BJ (cell line): ENCODE results near the gene SPZ1. TPM values are rescaled to one million over a fixed set of nuclear protein-coding genes. Genes with fewer than 3 reads are reported as not detected.
A peak's percentile ranks its signal among the peaks of the same experiment; 100 is the strongest.
"Not testable (repeated sequence)": the region's sequence is repeated elsewhere in the genome, so short reads cannot be mapped to it uniquely, and the experiment has no call there.

Experiments used
- CTCF ChIA-PET: fragments of 350-600 bp; formaldehyde crosslinking; extraction: SDS; loops from one replicate; lab custom pipeline; 2021; ENCODE audit warnings: antibody characterized with exemption, inconsistent platforms; lab: Yijun Ruan, JAX
- POLR2A ChIA-PET: fragments of 300-600 bp; sonication (Branson Sonifier 250); formaldehyde crosslinking; extraction: SDS; loops from one replicate; lab custom pipeline; 2021; ENCODE audit warnings: antibody characterized with exemption; lab: Charles Lee
- DNase-seq: peaks from one replicate; pipeline ENCODE4 v3.0.0-alpha.2; 2011; ENCODE audit warnings: low read depth
- H3K27me3 ChIP-seq: 2 replicates; pipeline ENCODE4 v1.6.0; 2011; ENCODE audit warnings: low read length; ENCODE audit not compliant: control insufficient read depth, insufficient read depth
- H3K36me3 ChIP-seq: 2 replicates; pipeline ENCODE4 v1.5.1; 2011; ENCODE audit warnings: low read length; ENCODE audit not compliant: control insufficient read depth, insufficient read depth
- H3K4me3 ChIP-seq: 2 replicates; pipeline ENCODE4 v1.5.1; 2011; ENCODE audit warnings: low read depth, mild to moderate bottlenecking, control low read depth, low read length
- polyA plus RNA-seq: library from polyadenylated mRNA; depleted of rRNA; stranded (reverse); fragments of >200 nt; gene quantifications from 2 replicates; pipeline ENCODE4 v1.2.3, GENCODE V29; 2011
- TF ChIP-seq, protein P1 (sequence below): IDR thresholded peaks from 2 replicates; pipeline ENCODE4 v1.5.1; 2011; ENCODE audit warnings: low read depth, mild to moderate bottlenecking, control low read depth, inconsistent platforms, low read length, moderate library complexity; ENCODE audit not compliant: insufficient read depth

The SPZ1 gene
- polyA plus RNA-seq, 1 experiment, result not detected

GRCh38 chr5:80343067-80343466, 23.3 kb downstream of the SPZ1 start:
- Histone ChIP-seq H3K36me3 (no peaks in the 10 kb centered on the region), H3K27me3 (no peaks in the 10 kb centered on the region), H3K4me3 (no peak overlapping the region)
- POLR2A ChIA-PET, result no interaction called here
- CTCF ChIA-PET, result no interaction called here
- TF ChIP-seq, protein P1, sequence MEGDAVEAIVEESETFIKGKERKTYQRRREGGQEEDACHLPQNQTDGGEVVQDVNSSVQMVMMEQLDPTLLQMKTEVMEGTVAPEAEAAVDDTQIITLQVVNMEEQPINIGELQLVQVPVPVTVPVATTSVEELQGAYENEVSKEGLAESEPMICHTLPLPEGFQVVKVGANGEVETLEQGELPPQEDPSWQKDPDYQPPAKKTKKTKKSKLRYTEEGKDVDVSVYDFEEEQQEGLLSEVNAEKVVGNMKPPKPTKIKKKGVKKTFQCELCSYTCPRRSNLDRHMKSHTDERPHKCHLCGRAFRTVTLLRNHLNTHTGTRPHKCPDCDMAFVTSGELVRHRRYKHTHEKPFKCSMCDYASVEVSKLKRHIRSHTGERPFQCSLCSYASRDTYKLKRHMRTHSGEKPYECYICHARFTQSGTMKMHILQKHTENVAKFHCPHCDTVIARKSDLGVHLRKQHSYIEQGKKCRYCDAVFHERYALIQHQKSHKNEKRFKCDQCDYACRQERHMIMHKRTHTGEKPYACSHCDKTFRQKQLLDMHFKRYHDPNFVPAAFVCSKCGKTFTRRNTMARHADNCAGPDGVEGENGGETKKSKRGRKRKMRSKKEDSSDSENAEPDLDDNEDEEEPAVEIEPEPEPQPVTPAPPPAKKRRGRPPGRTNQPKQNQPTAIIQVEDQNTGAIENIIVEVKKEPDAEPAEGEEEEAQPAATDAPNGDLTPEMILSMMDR, result no peak
- DNase-seq, result no peak

DNA sequence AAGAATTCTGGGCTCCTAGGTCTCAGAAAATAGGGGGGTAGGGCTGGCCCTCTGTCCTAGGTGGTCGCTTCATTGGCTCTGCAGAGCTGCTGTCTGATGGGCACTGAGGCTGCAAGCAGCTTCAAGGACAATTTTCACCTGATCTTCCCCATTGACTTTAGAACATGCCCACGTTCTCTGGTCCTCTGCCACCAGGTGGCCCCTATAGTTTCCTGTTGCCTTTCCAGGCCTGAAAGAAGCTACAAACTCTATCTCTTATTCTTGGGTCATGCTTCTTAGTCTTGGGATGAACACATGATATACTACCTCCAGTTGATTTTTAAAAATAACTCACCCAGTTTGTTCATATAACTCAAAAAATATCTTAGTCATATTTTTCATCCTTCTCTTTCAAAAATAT, 26.3 kb downstream of the SPZ1 start:
- no peak for DNase-seq
- Histone ChIP-seq H3K4me3 (no peak overlapping the region), H3K36me3 (no peaks in the 10 kb centered on the region), H3K27me3 (no peaks in the 10 kb centered on the region)
- ChIA-PET POLR2A (no interaction called here), CTCF (interaction anchor here (1.1 to 1.2 kb wide), 3 partner anchors 11 to 323 kb away, joined by 3 to 4 read pairs (median 3); no protein-coding TSS in a partner anchor)
- TF ChIP-seq, protein P1, result peak; percentile 34

DNA sequence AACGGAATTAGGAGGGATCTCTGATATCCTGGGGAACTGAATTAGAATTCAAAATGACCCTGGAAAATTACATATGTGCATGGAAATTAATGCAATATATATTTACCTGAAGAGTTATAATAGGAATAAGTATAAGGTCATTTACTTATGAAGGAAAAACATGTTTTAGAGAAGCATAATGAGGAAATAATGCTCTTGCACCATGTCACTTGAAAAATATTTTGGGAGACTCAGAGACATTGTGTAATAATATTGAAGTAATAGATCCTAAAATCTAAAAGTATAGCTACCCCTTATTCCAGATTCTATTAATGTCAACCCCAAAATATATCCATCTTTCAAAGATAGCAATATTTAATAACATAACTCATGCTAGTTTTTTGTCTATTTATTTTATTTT, 28.4 kb downstream of the SPZ1 start:
- no peak for DNase-seq
- no peaks in the 10 kb centered on the region for H3K27me3 ChIP-seq
- POLR2A ChIA-PET, result no interaction called here
- H3K36me3 ChIP-seq, result no peaks in the 10 kb centered on the region
- H3K4me3 ChIP-seq, result no peak overlapping the region
- CTCF ChIA-PET, result no interaction called here
- TF ChIP-seq, protein P1, result no peak

GRCh38 chr5:80351019-80351418, 31.2 kb downstream of the SPZ1 start:
- POLR2A ChIA-PET, H3K36me3 ChIP-seq, DNase-seq, H3K4me3 ChIP-seq, H3K27me3 ChIP-seq, CTCF ChIA-PET: not testable (repeated sequence)

- Histone ChIP-seq H3K36me3 (no peaks in the 10 kb centered on the region), H3K27me3 (no peaks in the 10 kb centered on the region), H3K4me3 (no peak overlapping the region)
- TF ChIP-seq, protein P1, result no peak
- POLR2A ChIA-PET, result no interaction called here
- no peak for DNase-seq
- CTCF ChIA-PET, result no interaction called here
These were observed 35.9 kb downstream of the SPZ1 start for GRCh38 chr5:80355686-80356085.

DNA sequence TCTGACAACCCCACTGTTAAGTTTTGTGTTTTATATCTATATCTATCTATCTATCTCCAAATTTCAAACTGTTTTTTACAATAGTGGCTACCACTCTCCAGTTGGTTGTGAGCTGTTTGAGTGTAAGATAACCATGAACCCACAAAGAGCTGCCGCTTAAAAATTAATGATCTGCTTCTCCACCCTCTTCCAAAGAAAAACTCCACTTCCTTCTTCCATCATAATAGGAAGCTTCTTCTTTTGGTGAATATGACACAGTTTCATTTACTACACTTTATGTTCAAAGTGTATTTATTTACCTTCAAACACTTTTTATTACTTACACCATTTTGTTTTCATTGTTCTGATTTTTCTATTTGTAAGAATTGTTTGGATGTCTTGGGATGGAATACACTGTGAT, 37.9 kb downstream of the SPZ1 start:
- Histone ChIP-seq H3K27me3 (no peaks in the 10 kb centered on the region), H3K4me3 (no peak overlapping the region), H3K36me3 (no peaks in the 10 kb centered on the region)
- TF ChIP-seq, protein P1, result no peak
- no peak for DNase-seq
- POLR2A ChIA-PET, result no interaction called here
- CTCF ChIA-PET, result interaction anchor here (0.7 kb wide), 1 partner anchor 12 kb away, joined by 4 read pairs; no protein-coding TSS in a partner anchor
